NCI-H128 (cell line): Measurements from ENCODE around the gene FAM13C.
A peak's percentile ranks its signal among the peaks of the same experiment; 100 is the strongest.
"Not testable (repeated sequence)": the region's sequence is repeated elsewhere in the genome, so short reads cannot be mapped to it uniquely, and the experiment has no call there.

ENCODE experiments used
- DNase-seq: peaks from one replicate; lab custom pipeline; 2025; ENCODE audit not compliant: unreplicated experiment; lab: John Stamatoyannopoulos, UW

Gene FAM13C

DNA sequence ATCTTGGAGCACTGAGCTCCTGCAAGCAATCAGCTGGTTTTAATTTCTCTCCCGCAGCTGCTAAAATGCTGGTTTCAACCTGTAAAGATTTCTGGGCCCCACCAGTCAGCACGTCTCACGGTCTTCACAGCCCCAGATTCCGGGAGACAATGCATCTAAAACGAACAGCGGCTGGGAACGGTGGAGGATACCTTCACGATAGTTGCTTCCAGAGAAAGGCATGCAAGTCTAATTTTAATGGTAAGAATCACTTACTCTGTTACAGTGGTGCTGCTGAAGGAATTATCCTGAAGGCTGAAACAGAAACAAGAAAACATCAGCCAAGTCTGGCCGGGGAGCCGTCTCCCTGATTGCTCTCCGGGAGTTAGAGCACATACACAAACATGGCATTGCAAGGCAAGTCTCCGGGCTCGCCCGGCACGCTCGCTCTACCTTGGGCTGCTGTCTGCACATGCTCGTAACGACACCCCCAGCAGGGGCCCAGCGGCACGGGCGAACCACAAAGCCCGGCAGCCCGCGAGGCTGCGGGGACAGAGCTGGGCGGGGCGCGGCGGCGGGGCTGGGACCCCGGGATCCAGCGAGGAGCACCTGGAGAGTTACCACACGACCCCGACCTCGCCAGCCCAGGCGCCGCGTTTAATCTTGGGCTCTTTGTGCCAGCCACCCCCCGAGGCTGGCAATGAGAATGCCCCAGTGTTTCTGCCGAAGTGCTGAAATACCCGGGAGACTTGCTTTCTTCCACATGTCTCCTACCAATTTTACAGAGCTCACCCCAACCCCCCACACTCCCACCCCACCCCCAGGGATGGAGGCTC, at the start of gene FAM13C:
FAM13C (minus strand) TSS at position 406 of the 815 bp plus-strand sequence; CDS start at position 317, 89 bp downstream.
- DNase-seq, result peak; percentile 50

DNA sequence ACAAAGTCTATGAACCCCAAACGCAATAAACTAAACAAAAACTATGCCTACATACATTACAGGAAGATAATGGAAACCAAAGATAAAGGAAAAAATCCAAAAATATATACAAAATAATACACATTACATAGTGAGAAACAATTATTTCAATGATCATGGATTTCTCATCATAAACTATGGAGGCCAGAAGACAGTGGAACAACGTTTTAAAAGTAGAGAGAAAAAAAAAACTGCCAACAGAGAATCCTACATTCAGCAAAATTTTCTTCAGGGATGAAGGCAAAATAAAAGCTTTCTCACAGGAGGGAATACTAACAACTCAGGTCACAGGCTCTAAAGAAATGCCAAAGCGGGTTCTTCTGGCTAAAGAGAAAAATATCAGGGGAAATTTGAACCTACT, 42.9 kb upstream of the FAM13C start:
- no peak for DNase-seq

DNA sequence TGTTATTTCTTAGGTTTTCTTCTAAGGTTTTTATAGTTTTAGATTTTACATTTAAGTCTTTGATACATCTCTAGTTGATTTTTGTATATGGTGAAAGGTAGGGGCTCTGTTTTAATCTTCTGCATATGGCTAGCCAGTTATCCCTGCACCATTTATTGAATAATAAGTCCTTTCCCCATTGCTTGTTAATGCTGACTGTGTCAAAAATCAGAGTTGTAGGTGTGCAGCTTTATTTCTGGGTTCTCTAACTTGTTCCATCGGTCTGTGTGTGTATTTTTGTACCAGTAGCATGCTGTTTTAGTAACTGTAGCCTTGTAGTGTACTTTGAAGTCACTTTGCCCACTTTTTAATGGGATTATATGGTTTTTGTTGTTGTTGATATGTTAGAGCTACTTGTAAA, 37.9 kb upstream of the FAM13C start:
- DNase-seq, result no peak

DNA sequence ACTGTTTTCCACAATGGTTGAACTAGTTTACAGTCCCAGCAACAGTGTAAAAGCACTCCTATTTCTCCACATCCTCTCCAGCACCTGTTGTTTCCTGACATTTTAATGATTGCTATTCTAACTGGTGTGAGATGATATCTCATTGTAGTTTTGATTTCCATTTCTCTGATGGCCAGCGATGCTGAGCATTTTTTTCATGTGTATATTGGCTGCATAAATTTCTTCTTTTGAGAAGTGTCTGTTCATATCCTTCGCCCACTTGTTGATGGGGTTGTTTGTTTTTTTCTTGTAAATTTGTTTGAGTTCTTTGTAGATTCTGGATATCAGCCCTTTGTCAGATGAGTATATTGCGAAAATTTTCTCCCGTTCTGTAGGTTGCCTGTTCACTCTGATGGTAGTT, 37.0 kb upstream of the FAM13C start:
- not testable (repeated sequence) for DNase-seq

DNA sequence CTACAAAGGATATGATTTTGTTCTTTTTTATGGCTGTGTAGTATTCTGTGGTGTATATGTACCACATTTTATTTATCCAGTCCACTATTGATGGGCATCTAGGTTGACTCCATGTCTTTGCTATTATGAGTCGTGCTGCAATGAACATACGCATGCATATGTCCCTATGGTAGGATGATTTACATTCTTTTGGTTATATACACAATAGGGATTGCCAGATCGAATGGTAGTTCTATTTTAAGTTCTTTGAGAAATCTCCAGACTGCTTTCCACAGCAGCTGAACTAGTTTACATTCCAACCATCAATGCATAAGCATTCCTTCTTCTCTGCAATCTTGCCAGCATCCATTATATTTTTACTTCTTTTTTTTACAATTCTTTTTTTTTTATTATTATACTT, 35.6 kb upstream of the FAM13C start:
- no peak for DNase-seq

DNA sequence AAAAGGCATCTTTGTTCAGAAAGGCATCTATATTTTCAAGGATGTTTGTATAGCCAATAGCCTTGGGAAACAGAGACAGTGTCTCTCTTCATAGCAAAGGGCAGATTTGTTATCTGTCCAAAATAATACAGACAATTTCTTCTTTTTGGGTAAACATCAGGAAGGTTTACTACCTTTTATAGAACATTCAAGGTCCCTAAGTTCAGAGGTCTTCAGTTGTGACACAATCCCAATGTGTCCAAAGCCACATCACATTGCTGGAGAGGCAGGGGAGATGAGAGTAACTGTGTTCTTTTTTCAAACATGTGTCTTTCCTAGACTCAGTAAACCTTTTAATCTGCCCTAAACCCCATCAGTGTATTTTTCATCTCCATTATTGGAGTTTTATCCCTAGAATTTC, 33.6 kb upstream of the FAM13C start:
- DNase-seq, result no peak

DNA sequence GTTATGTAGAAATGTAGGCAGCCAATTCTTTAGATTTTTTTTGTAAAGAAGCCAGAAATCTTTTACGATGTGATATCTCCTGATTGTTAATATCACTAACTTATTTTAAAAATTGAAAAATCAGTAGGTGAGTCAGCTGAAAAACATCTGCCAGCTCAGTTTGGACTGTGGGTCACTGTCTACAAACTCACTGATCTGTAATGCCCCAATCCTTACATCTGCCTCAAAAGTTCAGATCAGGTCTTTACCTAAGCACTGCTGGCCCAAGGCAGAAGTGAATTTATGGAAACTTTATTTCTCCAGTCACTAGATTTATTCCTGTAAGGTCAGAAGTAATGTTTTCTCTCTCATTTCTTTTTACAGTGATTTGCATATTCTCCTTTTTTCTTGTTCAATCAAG, 31.0 kb upstream of the FAM13C start:
- DNase-seq, result no peak

DNA sequence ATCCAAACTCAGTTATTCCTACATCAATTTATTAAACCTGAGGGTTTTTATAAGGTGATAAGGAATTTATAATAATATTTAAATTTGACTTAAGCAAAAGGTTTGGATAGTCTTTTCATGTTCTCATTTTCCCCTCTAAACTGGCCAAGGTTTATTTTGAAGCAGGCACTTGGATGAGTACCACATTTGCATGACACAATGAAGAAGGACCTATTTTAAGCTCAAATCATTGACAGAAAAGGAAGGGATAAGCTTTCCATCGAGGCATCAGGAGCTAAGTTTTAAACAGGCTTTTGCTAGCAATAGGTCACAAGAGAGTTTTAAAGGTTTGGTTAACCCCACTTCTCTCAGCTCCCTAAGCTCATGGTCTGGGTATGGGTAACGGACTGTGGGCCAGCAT, 28.7 kb upstream of the FAM13C start:
- DNase-seq, result no peak

DNA sequence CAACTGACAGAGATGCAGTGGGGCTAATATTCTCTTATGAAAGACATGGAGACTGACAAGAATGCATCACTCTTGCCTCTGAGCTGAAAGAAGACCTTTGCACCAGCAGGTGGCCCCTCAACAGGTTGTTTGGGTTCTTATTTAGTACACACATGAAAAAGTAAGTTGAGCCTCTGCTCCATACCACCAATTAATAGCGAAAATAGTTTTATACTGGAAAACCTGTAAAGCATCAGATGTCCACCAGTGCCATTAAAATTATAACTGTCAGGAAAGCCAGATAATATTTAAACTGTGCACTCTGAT, 26.3 kb upstream of the FAM13C start:
- DNase-seq, result no peak

DNA sequence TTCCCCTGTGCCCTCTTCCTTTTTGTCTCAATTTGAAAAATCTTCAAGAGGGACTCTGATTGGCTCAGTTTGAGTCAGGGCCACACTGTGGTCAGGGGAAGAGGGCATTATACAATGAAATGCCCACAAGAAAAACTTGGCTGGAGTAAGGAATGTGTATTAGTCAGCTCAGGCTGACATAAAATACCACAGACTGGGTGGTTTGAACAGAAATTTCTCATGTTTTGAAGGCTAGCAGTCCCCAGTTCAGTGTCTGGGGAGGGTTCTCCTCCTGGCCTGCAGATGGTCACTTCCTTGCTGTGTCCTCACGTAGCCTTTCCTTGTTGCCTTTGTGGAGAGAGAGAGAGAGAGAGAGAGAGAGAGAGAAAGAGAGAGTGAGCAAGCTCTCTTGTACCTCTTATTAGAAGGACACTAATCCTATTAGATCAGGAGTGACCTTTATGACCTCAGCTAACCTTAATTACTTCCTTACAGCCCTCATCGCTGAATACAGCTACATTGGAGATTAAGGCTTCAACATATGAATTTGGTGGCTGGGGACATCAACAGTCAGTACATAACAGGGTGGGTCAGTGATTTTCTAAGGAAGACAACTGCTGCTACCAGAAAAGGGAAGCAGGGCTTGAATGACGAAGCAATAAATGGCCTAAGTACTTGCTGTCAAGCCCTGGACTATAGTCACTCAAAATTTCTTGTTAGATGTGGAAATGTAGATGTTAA, 25.8 kb upstream of the FAM13C start:
- no peak for DNase-seq

DNA sequence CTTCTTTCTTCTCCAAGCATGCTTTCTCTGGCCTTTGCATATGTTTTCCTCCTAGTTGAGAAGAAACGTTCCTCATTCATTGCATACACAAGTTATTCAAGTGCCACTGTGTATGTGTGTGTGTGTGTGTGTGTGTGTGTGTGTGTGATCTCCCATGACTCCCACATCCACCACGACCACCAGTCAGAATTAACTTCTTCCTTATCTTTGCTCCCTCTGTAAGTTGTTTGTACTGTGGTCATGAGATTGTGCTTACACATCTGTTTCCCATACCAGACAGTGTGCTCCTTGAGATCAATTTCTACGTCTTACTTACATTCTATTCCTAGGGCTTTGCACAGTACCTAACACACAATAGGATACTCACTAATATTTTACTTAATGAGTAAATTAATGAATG, 22.4 kb upstream of the FAM13C start:
- DNase-seq, result no peak

DNA sequence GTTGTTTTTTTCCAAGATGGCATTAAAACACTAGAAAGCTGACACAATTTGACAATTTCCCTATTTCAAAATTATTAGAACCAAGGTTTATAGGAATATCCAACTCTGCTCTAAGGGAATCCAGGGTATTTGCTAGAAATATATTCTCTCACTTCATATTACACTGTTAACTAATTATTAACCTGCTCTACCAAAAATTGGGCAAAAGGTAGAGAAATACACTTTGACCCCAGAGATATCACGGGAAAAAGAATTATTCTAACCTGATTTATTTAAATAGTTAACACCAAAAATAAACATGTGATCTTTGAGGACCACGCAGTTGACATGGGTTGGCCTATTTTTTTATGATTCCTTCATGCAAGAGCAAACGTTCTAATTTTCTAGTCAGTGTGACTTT, 21.6 kb upstream of the FAM13C start:
- no peak for DNase-seq

DNA sequence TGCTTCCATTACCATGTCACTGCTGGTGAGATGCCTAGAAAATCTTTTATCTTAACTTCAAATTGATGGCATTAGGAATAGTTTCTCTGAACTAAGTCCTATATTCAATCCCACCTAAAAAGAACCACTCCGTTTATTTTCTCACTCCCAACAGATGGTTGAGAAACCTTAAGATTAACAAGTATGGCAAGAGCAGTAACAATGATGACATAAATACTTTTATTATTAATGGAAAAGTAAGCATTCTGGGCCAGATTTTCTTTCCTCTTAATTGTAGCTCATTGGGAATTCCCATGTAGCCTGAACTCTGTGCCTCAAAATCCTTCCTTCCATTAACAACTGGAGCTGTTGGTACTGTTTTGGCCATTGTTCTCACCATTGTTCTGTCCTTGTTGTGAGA, 21.1 kb upstream of the FAM13C start:
- no peak for DNase-seq

DNA sequence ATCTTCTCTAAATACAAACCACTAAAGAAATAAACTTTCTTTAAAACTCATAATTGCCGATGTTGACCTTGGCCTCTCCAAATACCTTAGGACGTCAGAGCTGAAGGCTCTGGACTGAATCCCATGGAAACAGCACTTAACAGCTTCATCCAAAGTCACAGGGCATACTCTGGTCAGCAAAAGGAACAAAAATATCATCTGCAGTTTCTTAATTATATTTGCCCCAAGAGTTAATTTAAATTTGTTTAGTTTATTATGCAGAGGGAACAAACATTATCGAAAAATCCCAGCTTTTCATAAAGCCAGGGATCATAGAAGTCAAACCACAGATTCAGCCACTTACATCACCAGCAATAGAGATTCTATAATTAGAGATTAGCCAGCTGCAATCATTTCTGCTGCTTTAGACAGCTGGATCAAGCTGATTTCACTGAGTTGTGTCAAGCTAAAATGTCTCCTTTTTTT, 20.5 kb upstream of the FAM13C start:
- no peak for DNase-seq

DNA sequence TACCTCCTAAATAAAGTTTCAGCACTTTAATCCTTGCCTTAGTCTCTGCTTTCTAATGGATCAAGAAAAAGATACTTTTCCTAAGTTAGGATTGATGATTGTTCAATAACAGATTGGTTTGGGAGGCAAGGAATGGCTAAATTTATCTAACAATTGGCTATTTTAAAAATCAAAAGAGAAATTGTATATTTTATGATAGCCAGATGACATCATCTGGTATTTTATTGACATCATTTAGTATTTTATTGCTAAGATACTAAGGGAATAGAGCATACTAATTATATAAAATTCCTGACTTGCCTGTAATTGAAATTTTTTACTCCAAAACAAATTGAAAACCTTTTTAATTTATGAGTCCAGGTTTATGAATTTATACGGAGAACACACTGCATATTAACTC, 19.3 kb upstream of the FAM13C start:
- no peak for DNase-seq

DNA sequence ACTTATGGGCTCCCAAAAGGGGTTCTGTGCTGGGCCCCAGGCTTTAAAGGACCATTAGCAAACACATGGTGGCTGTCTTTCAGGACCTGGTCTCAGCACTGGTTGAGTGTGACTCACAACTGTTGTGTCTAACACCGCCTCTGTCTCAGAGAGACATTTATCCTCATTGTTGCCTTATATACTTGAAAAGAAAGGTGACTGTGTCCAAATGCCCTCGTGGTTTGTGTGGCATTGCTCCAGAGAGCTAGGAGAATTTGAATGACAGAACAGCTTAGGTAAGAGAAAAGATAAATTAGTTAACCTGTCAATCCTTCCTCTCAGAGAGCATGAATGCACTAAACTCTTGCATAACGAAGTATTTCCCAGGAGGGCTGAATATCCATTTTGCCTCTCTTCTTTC, 14.5 kb upstream of the FAM13C start:
- no peak for DNase-seq

DNA sequence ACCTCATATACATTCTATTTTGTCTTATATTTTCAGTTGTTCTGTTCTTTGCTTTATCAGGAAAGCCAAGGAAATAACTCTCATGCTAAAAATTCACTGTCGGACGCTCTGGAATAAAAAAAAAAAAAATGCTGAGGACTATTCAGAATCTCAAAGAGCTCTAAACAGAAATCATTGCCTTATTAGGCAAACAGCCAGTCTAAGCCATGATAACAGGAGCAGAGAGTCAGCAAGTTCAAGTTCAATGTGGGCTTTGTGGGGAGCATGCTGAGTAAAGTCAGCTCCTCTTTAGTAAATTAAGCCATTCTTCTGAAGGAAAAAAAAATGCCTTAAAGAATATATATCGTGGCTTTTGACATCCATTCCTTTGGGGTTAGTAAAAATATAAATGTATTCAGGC, 13.6 kb upstream of the FAM13C start:
- no peak for DNase-seq

DNA sequence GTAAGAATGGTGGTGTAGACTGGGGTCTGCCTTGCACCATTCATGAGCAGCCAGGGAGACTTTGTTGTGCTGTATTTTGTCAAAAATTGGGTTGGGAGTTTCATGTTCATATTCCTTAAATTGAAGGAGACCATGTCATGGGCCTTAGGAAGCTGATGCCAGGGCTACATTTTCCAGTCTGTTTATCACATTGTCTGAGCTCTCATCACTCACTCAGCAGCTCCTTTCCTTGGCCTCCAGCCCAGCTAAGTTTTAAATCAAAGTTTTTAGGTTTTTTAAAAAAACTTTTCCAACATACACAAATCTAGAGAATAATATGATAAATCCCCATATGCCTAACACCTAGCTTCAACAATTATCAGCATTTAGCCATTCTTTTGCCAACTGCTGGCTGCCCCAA, 12.6 kb upstream of the FAM13C start:
- no peak for DNase-seq

DNA sequence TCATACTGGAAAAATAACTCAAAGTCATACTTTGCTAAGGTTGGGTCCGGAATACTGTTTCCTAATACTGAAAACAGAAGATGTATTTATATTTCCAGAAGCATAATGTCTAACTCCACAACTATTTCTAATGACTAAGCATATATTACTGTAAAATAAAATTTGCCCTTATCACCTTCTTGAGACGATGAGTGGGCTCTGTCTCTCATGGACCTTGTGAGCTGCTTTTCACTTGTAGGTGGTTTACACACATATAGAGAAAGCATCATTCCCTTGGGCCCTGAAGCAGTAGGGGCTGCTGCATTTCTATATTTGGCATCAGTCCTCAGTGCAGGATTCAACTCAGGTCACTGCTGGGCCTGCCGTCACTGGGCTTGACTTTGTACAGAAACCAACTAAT, 10.7 kb upstream of the FAM13C start:
- DNase-seq, result no peak

DNA sequence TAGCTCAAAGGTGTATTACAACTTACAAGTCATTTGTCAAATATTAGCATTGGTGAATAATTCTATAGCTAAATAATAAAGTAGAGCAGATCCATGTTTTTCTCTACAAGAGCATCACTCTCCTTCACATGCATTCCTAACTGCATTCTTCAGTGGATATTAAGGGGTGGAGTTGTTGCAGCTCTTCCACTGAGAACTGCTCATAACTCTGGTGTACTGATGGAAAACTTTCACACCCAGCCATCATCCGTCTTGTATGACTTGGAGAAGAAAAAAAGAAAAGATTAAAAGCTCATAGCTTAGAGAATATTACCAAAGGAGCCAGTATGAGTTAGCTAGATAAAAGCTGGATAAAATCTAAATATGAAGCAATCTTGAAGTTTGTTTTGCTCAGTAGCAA, 10.2 kb upstream of the FAM13C start:
- DNase-seq, result no peak

DNA sequence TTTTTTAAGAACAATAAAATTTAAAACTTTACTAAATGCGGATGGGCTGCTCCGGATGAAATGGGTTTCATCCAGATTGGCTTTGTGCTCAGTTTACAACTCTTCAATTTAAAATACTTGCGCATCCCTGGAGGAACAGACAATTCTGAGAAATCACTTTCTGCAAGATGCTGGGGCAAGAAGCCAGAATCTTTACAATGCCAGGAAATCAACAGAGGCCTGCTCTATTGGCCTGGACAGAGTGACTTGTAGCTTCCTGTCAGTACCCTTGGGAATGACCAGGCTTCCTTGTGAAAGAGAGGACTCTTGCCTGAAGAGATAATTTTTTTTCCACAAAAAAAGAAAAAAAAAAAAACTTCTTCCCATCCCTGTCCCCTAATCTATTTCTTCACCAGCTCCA, 3.9 kb upstream of the FAM13C start:
- DNase-seq, result no peak

DNA sequence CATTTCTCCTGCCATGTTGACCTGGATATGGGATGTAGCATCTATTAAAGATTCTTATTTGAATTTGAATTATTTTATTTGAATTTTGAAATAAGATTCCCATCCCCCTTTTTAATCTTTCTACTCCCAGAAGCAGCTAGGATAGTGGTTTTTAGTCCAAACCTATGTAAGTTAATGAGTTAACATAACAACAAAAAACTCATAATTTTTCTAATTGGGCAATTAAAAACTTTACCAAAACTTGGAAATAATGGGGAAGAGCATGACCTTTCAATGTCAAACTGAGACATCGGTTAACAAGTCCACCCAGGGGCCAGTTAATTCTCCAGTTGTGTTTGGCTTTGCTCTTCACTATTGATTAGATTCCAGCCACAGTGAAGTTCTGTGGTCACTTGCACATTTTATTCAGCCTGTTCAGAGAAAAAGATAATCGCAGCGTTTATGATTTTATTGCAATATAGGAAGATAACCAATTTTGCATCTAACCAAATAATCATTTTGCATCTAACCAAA, 1.2 kb upstream of the FAM13C start:
- no peak for DNase-seq
